ENCODE measurements around the gene ANGPT4.

DNA sequence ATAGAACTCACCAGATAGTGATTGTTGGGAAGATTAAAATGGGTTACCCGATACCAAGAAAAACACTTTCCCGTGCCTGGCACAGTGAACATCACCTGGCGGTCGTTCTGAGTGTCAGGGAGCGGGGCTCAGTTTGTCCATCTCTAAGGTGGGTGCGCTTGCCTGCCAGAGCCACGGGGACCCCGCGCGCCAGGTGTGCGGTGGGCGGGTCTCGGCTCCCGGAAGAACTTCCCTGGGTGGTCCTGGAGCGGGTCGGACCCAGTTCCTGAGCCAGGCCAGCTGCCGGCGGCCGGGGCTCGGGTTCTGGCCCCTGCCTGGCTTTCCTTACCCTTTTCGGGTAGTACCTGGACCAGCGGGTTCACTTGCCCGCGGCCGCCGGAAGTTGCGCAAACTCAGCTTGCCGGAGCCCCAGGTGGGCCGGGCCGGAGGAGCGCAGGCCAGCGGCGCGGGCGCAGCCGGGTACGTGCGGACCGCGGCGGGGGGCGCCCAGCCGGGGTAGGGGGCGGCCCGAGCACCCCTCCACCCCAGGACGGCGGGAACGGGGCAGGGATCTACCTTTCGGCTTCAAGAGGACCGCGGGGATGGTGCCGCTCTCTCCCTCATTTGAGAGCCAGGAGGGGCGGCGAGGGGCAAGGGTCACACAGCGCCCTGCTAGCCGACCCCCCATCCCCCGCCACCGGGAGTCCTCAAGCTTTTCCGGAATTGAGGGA lies 75.1 kb downstream of the ANGPT4 start:
- no peak for TF ChIP-seq EZH2 (IDR thresholded peaks at IDR 0.05; ENCODE audit: insufficient read depth, low read length)
- TF ChIP-seq, protein P1, sequence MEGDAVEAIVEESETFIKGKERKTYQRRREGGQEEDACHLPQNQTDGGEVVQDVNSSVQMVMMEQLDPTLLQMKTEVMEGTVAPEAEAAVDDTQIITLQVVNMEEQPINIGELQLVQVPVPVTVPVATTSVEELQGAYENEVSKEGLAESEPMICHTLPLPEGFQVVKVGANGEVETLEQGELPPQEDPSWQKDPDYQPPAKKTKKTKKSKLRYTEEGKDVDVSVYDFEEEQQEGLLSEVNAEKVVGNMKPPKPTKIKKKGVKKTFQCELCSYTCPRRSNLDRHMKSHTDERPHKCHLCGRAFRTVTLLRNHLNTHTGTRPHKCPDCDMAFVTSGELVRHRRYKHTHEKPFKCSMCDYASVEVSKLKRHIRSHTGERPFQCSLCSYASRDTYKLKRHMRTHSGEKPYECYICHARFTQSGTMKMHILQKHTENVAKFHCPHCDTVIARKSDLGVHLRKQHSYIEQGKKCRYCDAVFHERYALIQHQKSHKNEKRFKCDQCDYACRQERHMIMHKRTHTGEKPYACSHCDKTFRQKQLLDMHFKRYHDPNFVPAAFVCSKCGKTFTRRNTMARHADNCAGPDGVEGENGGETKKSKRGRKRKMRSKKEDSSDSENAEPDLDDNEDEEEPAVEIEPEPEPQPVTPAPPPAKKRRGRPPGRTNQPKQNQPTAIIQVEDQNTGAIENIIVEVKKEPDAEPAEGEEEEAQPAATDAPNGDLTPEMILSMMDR (IDR thresholded peaks at IDR 0.05; ENCODE audit: insufficient read depth, low read depth, low read length), result no peak

Data from astrocyte (in vitro differentiated cells and primary cell).